ENCODE data around the gene EML3. TPM values are rescaled to one million over a fixed set of nuclear protein-coding genes. Genes with fewer than 3 reads are reported as not detected.
"Not testable (repeated sequence)": the region's sequence is repeated elsewhere in the genome, so short reads cannot be mapped to it uniquely, and the experiment has no call there.

The EML3 gene
- total RNA-seq, 4 donors from 2014 or later: 64.9 to 138 (median 93.9) TPM

DNA sequence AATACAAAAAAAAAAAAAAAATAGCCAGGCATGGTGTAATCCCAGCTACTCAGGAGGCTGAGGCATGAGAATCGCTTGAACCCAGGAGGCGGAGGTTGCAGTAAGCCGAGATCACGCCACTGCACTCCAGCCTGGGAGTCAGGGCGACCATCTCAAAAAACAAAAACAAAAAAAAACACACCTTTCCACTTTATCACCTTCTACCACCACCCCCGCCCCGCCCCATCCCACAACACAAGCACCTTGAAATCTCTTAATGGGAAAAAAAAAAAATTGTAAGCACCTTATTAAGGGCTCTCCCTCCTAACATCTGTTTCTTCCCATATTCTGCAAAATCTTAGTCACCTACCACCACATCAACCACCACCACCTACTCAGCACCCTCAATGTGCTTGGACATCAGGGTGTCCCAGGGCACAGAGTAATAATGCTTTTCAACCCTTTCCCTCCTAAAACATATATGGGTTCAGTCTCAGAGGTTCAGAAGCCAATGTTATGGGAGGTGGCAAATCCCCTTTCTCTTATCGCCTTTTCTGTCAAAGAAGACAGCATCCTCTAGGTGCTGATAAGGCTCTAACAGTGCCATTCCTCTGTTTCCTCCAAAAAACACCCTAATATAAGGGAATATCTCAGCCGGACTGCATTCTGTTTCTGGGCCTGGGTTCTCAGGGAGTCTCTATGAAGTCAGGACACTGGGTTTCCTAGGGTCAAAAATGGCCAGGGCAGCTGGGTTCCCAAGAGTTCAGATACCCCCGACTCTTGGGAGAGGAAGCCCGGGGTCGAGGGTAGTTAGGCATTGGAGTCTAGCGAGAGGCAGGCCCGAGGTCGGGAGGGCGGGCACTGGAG is 39.8 kb upstream of the EML3 start:
- 37 to 39% methylated on average over 16 of the region's 16 CpGs for WGBS, 2 donors
- H3K4me1 ChIP-seq: peaks cover 0 to 23% (median 13%) of the 10 kb centered on the region in 4 donors
- DNase-seq (ENCODE audit: low spot score in 2 of 2): no peak
- no peaks in the 10 kb centered on the region for H3K9me3 ChIP-seq
- peak overlapping the region; percentile 80 to 91 (median 88) for H3K4me3 ChIP-seq
- peaks cover 0 to 31% (median 4%) of the 10 kb centered on the region in 3 donors for H3K36me3 ChIP-seq
- TF ChIP-seq EP300 (IDR thresholded peaks at IDR 0.05): no peak
- TF ChIP-seq, protein P1, sequence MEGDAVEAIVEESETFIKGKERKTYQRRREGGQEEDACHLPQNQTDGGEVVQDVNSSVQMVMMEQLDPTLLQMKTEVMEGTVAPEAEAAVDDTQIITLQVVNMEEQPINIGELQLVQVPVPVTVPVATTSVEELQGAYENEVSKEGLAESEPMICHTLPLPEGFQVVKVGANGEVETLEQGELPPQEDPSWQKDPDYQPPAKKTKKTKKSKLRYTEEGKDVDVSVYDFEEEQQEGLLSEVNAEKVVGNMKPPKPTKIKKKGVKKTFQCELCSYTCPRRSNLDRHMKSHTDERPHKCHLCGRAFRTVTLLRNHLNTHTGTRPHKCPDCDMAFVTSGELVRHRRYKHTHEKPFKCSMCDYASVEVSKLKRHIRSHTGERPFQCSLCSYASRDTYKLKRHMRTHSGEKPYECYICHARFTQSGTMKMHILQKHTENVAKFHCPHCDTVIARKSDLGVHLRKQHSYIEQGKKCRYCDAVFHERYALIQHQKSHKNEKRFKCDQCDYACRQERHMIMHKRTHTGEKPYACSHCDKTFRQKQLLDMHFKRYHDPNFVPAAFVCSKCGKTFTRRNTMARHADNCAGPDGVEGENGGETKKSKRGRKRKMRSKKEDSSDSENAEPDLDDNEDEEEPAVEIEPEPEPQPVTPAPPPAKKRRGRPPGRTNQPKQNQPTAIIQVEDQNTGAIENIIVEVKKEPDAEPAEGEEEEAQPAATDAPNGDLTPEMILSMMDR (IDR thresholded peaks at IDR 0.05): no peak
- no peak for TF ChIP-seq POLR2A (IDR thresholded peaks at IDR 0.05)
- no peaks in the 10 kb centered on the region for H3K27me3 ChIP-seq
- H3K27ac ChIP-seq: peak overlapping the region; percentile 68 to 97 (median 94)

DNA sequence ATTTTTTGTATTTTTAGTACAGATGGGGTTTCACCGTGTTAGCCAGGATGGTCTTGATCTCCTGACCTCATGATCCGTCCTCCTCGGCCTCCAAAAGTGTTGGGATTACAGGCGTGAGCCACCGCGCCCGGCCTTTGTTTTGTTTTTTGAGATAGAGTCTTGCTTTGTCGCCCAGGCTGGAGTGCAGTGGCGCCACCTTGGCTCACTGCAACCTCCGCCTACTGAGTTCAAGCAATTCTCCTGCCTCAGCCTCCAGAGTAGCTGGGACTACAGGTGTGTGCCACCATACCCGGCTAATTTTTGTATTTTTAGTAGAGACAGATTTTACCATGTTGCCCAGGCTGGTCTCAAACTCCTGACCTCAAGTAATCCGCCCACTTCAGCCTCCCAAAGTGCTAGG is 37.7 kb upstream of the EML3 start:
- peaks cover 0 to 36% (median 22%) of the 10 kb centered on the region in 4 donors for H3K4me1 ChIP-seq
- not testable (repeated sequence) for H3K9me3 ChIP-seq; H3K27ac ChIP-seq; H3K27me3 ChIP-seq; H3K4me3 ChIP-seq; DNase-seq (ENCODE audit: low spot score in 2 of 2)
- 94 to 95% methylated on average over 12 of the region's 12 CpGs for WGBS, 2 donors
- peaks cover 0 to 32% (median 4%) of the 10 kb centered on the region in 3 donors for H3K36me3 ChIP-seq

DNA sequence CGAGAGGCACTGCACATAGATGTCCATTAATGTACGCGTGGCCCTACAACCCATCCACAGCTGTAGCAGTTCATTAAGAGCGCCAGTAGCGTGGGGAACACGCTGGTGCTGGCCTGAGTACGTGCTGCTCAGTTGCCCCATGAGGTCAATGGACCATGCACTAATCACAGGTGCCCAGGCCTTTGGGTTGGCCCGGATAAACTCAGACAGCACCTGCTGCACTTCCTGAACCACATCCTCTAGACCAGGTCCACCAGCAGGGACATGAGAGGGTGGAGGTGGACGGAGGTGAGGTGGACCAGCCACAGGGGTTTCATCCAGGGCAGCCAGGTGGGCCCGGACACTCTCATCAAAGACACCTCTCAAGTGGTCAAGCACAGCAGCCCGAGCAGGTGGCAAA is 36.9 kb upstream of the EML3 start:
- TF ChIP-seq, protein P1 (IDR thresholded peaks at IDR 0.05): no peak
- no peak for TF ChIP-seq POLR2A (IDR thresholded peaks at IDR 0.05)
- TF ChIP-seq EP300 (IDR thresholded peaks at IDR 0.05): no peak
- peaks cover 0 to 44% (median 28%) of the 10 kb centered on the region in 4 donors for H3K4me1 ChIP-seq
- peaks cover 0 to 34% (median 4%) of the 10 kb centered on the region in 3 donors for H3K36me3 ChIP-seq
- H3K27ac ChIP-seq: no peak overlapping the region
- H3K27me3 ChIP-seq: no peaks in the 10 kb centered on the region
- DNase-seq (ENCODE audit: low spot score in 2 of 2): no peak
- no peak overlapping the region for H3K4me3 ChIP-seq
- WGBS, 2 donors: 91 to 92% methylated on average over 9 to 11 of the region's 11 CpGs
- no peaks in the 10 kb centered on the region for H3K9me3 ChIP-seq

DNA sequence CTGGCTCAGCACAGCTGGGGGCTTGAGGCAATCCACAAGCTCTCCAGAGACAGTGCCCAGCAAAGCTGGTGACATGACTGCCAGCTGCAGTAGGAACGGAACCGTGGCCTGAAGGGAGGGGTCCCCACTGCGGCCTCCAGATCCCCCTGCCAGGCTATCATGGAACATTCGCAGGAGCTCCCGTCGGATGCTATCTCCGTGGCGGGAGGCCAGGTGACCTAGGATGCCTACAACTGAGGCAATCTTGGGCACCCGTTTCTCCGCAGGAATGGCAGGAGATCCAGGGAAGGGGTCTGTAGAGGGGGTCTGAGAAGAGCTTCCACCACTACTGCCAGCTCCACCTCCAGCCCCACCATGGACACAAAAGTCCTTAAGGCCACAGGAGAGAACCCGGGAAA is 36.4 kb upstream of the EML3 start:
- WGBS, 2 donors: 90 to 92% methylated on average over 11 of the region's 11 CpGs
- Histone ChIP-seq H3K4me1 (peaks cover 0 to 50% (median 28%) of the 10 kb centered on the region in 4 donors), H3K27ac (no peak overlapping the region), H3K4me3 (no peak overlapping the region), H3K27me3 (no peaks in the 10 kb centered on the region), H3K9me3 (no peaks in the 10 kb centered on the region), H3K36me3 (peaks cover 0 to 39% (median 4%) of the 10 kb centered on the region in 3 donors)
- TF ChIP-seq POLR2A (IDR thresholded peaks at IDR 0.05) (no peak), EP300 (IDR thresholded peaks at IDR 0.05) (no peak)
- TF ChIP-seq, protein P1 (IDR thresholded peaks at IDR 0.05): no peak
- no peak for DNase-seq (ENCODE audit: low spot score in 2 of 2)

DNA sequence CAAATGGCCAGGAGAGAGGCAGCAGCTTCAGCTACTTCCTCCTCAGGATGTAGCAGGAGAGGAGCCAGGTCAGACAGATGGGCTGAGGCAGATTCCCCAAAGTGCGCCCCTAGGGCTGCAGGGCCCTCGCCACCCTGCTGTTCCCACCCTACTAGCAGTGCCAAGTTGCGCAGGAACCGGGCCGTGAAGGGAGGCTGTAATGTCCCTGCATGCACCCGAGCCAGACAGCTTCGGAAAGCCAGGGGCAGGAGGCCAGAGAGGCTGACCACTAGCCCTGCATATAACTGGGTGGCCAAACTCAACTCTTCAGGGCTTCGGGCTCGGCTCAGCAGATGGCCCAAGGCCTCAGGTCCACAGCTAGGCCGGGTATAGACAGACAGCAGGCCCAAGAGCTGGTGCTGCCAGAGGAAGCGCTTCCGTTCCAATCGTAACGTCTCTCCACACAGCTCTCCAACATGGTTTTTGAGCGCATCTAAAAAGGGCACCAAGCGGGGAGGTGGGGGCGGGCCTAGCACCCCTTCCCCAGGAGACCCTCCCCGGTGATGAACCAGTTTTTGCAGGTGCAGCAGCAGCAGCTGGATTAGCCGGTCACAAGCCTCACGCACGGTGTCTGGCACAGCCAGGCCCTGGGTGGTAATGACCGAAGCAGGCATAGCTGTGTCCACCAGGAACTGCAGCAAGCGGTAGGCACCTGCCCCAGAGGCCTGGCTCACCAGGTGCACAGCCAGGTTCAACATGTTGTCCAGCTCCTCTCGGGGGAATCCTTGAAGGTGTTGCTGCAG is 35.8 kb upstream of the EML3 start:
- no peak overlapping the region for H3K27ac ChIP-seq
- H3K4me1 ChIP-seq: peaks cover 0 to 53% (median 28%) of the 10 kb centered on the region in 4 donors
- 89 to 92% methylated on average over 21 to 24 of the region's 24 CpGs for WGBS, 2 donors

More for the DNA sequence above, 35.8 kb upstream of the EML3 start:
- Histone ChIP-seq H3K4me3 (no peak overlapping the region), H3K27me3 (no peaks in the 10 kb centered on the region), H3K36me3 (peaks cover 0 to 45% (median 4%) of the 10 kb centered on the region in 3 donors), H3K9me3 (no peaks in the 10 kb centered on the region)
- DNase-seq (ENCODE audit: low spot score in 2 of 2): no peak
- TF ChIP-seq, protein P1 (IDR thresholded peaks at IDR 0.05): no peak
- TF ChIP-seq POLR2A (IDR thresholded peaks at IDR 0.05) (no peak), EP300 (IDR thresholded peaks at IDR 0.05) (no peak)
